NT2/D1 (cell line): ENCODE measurements around the gene SLX4IP.

ENCODE experiments used
- DNase-seq: peaks from one replicate; pipeline ENCODE4 v3.0.0-alpha.2; 2011; ENCODE audit warnings: low read depth, low spot score
- H3K27me3 ChIP-seq: 2 replicates; pipeline ENCODE4 v1.6.0; 2011; ENCODE audit warnings: mild to moderate bottlenecking; ENCODE audit not compliant: insufficient read length, insufficient read depth
- H3K36me3 ChIP-seq: 2 replicates; pipeline ENCODE4 v1.6.1; 2011; ENCODE audit warnings: mild to moderate bottlenecking, low read length, mixed read lengths; ENCODE audit not compliant: insufficient read depth, insufficient read length
- H3K4me1 ChIP-seq: 2 replicates; pipeline ENCODE4 v1.5.1; 2011; ENCODE audit not compliant: insufficient read depth, insufficient read length
- H3K4me3 ChIP-seq: 2 replicates; pipeline ENCODE4 v1.5.1; 2011; ENCODE audit warnings: low read depth; ENCODE audit not compliant: insufficient read length
- H3K9ac ChIP-seq: 2 replicates; pipeline ENCODE4 v1.6.0; 2011; ENCODE audit warnings: low read depth; ENCODE audit not compliant: insufficient read length
- H3K9me3 ChIP-seq: 2 replicates; pipeline ENCODE4 v1.5.1; 2011; ENCODE audit warnings: mild to moderate bottlenecking, low read length; ENCODE audit not compliant: insufficient read depth
- SUZ12 ChIP-seq: IDR thresholded peaks from 2 replicates; pipeline ENCODE4 v1.6.1; 2011; ENCODE audit not compliant: insufficient read length, insufficient read depth; ENCODE audit errors: extremely low read depth
- YY1 ChIP-seq: IDR thresholded peaks from 2 replicates; pipeline ENCODE4 v1.6.1; 2011; ENCODE audit not compliant: insufficient read length, insufficient read depth
- ZNF274 ChIP-seq: IDR thresholded peaks from 2 replicates; pipeline ENCODE4 v1.6.1; 2011; ENCODE audit warnings: mild to moderate bottlenecking, low read depth, low read length

Gene SLX4IP

DNA sequence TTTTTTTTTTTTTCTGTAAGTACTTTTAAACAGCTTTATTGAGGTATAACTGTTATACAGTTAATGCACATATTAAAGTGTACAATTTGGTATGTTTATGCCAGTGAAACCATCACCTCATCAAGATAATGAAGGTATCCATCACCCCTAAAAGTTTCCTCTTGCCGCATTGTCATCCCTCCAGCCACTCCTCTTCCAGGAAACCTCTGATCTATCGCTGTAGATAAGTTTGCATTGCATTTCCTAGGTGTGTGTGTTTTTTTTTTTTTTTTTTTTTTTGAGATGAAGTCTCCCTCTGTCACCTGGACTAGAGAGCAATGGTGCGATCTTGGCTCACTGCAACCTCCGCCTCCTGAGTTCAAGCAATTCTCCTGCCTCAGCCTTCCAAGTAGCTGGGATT, 3.1 kb downstream of the SLX4IP start:
- H3K4me1 ChIP-seq: no peaks in the 10 kb centered on the region
- DNase-seq: no peak
- no peaks in the 10 kb centered on the region for H3K36me3 ChIP-seq
- no peak overlapping the region for H3K9ac ChIP-seq
- TF ChIP-seq SUZ12 (no peak), YY1 (no peak), ZNF274 (no peak)
- no peaks in the 10 kb centered on the region for H3K27me3 ChIP-seq
- H3K9me3 ChIP-seq: no peaks in the 10 kb centered on the region
- H3K4me3 ChIP-seq: no peak overlapping the region

DNA sequence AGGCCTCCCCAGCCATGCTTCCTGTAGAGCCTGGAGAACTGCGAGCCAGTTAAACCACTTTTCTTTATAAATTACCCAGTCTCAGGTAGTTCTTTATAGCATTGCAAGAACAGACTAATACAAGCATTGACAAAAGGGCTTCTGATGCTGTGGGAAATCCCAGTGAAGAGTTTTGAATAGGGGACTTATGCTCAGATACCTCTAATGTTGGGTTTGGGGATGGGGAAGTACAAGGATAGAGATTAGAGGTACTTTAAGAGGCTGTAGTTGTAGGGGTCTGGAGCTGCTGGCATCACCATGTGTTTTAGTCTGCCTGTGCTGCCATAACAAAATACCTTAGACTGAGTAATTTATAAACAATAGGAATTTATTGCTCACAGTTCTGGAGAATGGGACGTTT, 8.8 kb downstream of the SLX4IP start:
- Histone ChIP-seq H3K4me3 (no peak overlapping the region), H3K36me3 (no peaks in the 10 kb centered on the region), H3K27me3 (no peaks in the 10 kb centered on the region), H3K4me1 (no peaks in the 10 kb centered on the region), H3K9me3 (no peaks in the 10 kb centered on the region), H3K9ac (no peak overlapping the region)
- no peak for TF ChIP-seq YY1
- no peak for TF ChIP-seq SUZ12
- TF ChIP-seq ZNF274: no peak
- DNase-seq: no peak

DNA sequence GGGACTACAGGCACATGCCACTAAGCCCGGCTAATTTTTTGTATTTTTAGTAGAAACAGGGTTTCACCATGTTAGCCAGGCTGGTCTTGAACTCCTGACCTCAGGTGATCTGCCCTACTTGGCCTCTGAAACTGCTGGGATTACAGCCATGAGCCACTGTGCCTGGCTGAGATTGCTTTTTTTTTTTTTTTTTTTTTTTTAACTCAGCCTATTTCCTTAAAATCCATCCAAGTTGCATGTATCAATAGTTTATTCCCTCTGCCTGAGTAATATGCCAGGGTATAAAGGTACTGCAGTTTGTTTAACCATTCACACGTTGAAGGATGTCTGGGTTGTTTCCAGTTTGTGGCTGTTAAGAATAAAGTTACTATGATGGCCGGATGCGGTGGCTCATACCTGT, 10.7 kb downstream of the SLX4IP start:
- H3K36me3 ChIP-seq: no peaks in the 10 kb centered on the region
- DNase-seq: no peak
- H3K9ac ChIP-seq: no peak overlapping the region
- TF ChIP-seq SUZ12: no peak
- TF ChIP-seq YY1: no peak
- no peak for TF ChIP-seq ZNF274
- no peaks in the 10 kb centered on the region for H3K27me3 ChIP-seq
- H3K9me3 ChIP-seq: no peaks in the 10 kb centered on the region
- no peak overlapping the region for H3K4me3 ChIP-seq
- no peaks in the 10 kb centered on the region for H3K4me1 ChIP-seq

DNA sequence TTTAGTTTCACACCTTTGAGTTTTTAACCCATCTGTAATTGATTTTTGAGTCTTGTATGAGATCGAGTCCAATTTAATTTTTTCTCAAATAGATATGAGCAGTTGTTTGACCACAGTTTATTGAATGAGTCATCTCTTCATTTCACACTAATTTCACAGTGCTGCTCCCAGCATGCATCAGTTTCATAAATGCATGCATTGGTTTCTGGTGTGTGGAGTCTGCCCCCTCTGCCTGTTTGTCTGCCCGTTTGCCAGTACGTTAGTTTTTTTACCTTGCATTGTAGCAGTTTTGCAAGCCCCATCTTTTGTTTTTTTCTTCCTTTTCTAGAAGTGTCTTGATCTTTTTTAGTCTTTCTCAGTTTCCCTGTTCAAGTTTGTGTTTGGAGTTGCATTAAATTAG, 11.9 kb downstream of the SLX4IP start:
- no peak overlapping the region for H3K9ac ChIP-seq
- DNase-seq: no peak

DNA sequence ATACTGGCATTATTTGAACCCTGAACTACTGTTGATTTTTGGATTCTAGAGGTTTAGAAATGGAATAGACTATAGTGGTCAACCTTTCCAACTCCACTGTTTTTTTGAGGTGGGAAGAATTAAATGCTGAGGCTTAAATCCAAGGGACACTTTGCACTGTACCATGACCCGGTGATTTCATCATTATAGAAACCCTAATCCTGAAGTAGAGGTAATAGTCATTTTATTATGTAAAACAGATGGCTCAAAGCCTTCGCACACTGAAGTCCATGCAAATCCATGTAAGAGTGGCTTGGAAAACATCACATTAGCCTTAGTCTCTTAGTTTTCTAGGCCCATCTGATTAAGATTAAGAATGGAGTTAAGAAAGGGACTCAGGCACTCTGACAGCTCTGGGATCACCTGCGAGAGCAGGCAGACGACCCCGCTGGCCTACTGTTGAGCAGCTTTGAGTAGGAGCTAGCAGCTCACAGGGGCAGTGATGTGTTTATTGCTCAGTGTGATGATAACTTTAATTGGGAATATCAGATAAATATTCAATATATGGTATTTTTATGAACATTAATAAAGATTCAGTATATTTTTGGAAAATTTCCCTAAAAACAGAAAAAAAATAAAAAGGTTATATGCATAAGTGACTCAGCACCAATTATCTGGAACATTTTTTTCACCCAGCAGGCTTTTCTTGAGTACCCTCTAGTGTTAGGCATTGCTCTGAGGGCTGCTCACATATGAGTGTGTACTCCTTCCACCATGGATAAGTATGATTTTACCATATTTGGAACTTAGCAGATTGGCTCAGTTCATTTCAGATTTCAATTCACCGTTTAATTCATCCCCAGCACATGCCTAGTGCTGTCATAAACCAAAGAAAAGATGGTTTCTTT, 13.4 kb downstream of the SLX4IP start:
- H3K9ac ChIP-seq: no peak overlapping the region
- H3K9me3 ChIP-seq: no peaks in the 10 kb centered on the region
- H3K36me3 ChIP-seq: no peaks in the 10 kb centered on the region
- TF ChIP-seq SUZ12 (no peak), ZNF274 (no peak), YY1 (no peak)
- H3K4me3 ChIP-seq: no peak overlapping the region
- H3K27me3 ChIP-seq: no peaks in the 10 kb centered on the region
- no peak for DNase-seq
- no peaks in the 10 kb centered on the region for H3K4me1 ChIP-seq

More for the DNA sequence above, 11.9 kb downstream of the SLX4IP start:
- Histone ChIP-seq H3K36me3 (no peaks in the 10 kb centered on the region), H3K27me3 (no peaks in the 10 kb centered on the region), H3K9me3 (no peaks in the 10 kb centered on the region), H3K4me1 (no peaks in the 10 kb centered on the region), H3K4me3 (no peak overlapping the region)
- TF ChIP-seq SUZ12 (no peak), YY1 (no peak), ZNF274 (no peak)

DNA sequence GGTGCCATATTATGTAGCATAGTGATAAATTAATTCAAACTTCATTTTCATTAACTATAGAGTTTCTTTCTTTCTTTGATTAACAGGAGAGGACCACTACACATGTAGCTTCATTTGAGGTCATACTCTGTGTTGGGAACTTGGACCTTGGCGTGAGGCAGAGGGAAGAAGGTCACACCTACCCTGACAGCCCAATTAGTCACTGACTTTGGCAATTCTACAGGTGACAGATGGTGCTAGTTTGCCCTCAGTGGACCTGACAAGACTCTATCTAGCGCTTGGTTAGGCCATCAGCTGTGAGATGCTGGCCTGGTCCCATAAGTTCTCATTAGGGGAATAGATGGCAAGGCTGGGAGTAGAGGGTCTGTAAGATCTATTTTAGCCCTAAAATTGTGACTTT, 14.2 kb downstream of the SLX4IP start:
- DNase-seq: no peak
- H3K9me3 ChIP-seq: no peaks in the 10 kb centered on the region
- H3K4me1 ChIP-seq: no peaks in the 10 kb centered on the region
- H3K4me3 ChIP-seq: no peak overlapping the region
- no peak overlapping the region for H3K9ac ChIP-seq
- TF ChIP-seq SUZ12 (no peak), ZNF274 (no peak), YY1 (no peak)
- no peaks in the 10 kb centered on the region for H3K36me3 ChIP-seq
- no peaks in the 10 kb centered on the region for H3K27me3 ChIP-seq

DNA sequence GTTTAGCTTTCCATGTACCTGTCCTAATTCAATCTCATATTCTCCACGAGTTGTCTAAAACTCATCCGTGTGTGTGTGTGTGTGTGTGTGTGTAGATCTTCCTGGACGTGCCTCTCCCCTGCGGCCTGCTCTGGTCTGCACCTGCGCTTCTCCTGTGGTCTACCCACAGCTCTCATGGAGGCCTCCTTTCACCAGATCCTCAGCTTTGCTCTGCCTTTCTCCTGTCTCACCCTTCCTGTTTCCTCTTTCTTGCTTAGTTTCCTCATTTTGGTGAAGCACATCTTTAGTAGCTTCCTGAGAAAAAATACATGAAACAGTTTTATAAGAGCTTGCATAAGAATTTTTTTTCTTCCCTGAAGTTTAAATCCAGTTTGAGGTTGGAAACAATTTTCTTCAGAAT, 18.1 kb downstream of the SLX4IP start:
- no peak for TF ChIP-seq YY1
- no peak for DNase-seq
- no peaks in the 10 kb centered on the region for H3K27me3 ChIP-seq
- H3K36me3 ChIP-seq: no peaks in the 10 kb centered on the region
- H3K9ac ChIP-seq: no peak overlapping the region
- H3K4me3 ChIP-seq: no peak overlapping the region
- H3K9me3 ChIP-seq: 0 out of 2 replicates have a peak, but pooled peaks cover 9% of the 10 kb centered on the region
- no peaks in the 10 kb centered on the region for H3K4me1 ChIP-seq

DNA sequence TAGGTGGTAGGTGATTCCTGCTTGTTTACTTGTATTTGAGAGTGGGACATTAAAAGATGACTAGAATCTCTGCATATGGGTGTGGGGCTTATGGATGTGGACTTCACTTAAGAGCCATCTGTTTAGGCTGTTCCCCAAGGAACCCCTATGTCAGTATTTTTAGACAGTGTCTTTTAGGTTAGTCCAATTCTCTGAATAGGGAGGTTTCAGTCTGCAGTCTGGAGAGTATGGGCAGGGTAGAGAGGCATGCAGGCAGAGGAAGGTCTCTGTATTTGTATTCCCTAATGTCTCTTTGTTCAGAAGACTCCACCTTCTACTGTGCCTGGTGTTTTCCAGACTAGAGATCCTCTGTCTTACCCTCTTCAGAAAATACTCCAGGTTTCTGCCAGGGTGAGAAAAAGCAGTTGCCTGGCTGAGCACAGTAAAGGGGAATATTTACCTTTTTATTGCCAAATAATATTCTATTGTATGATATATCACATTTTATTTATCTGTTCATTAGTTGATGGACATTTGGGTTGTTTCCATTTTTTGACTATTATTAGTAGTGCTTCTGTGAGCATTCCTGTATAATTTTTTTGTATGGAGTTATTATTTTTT, 19.1 kb downstream of the SLX4IP start:
- H3K4me3 ChIP-seq: no peak overlapping the region
- H3K36me3 ChIP-seq: no peaks in the 10 kb centered on the region
- TF ChIP-seq YY1: no peak
- no peak for TF ChIP-seq SUZ12
- no peak for TF ChIP-seq ZNF274
- H3K9me3 ChIP-seq: 0 out of 2 replicates have a peak, but pooled peaks cover 9% of the 10 kb centered on the region
- no peak for DNase-seq
- H3K9ac ChIP-seq: no peak overlapping the region
- H3K27me3 ChIP-seq: no peaks in the 10 kb centered on the region
- no peaks in the 10 kb centered on the region for H3K4me1 ChIP-seq
